ENCODE data around the gene SLC12A1.
A peak's percentile ranks its signal among the peaks of the same experiment; 100 is the strongest.

The SLC12A1 gene

GRCh38 chr15:48283396-48284145 is 77.5 kb downstream of the SLC12A1 start:
- no peaks in the 10 kb centered on the region for H3K27me3 ChIP-seq (ENCODE audit: control insufficient read depth, insufficient read depth, low read length)
- no peaks in the 10 kb centered on the region for H3K36me3 ChIP-seq (ENCODE audit: control insufficient read depth, insufficient read depth, low read length)
- no peak overlapping the region for H3K4me3 ChIP-seq (ENCODE audit: low read length)
- no peaks in the 10 kb centered on the region for H3K4me1 ChIP-seq (ENCODE audit: control insufficient read depth, insufficient read depth, low read length)
- H3K9me3 ChIP-seq (ENCODE audit: control insufficient read depth, low read length), result no peaks in the 10 kb centered on the region
- no peak overlapping the region for H3K9ac ChIP-seq (ENCODE audit: low read length)

- Histone ChIP-seq H3K36me3 (ENCODE audit: control insufficient read depth, insufficient read depth, low read length) (no peaks in the 10 kb centered on the region), H3K9ac (ENCODE audit: low read length) (peak overlapping the region; percentile 23), H3K27me3 (ENCODE audit: control insufficient read depth, insufficient read depth, low read length) (no peaks in the 10 kb centered on the region), H3K4me3 (ENCODE audit: low read length) (no peak overlapping the region), H3K4me1 (ENCODE audit: control insufficient read depth, insufficient read depth, low read length) (no peaks in the 10 kb centered on the region), H3K9me3 (ENCODE audit: control insufficient read depth, low read length) (no peaks in the 10 kb centered on the region)
These were observed 79.5 kb downstream of the SLC12A1 start for GRCh38 chr15:48285329-48286214.

- no peaks in the 10 kb centered on the region for H3K4me1 ChIP-seq (ENCODE audit: control insufficient read depth, insufficient read depth, low read length)
- H3K27me3 ChIP-seq (ENCODE audit: control insufficient read depth, insufficient read depth, low read length), result no peaks in the 10 kb centered on the region
- H3K9ac ChIP-seq (ENCODE audit: low read length), result no peak overlapping the region
- no peaks in the 10 kb centered on the region for H3K36me3 ChIP-seq (ENCODE audit: control insufficient read depth, insufficient read depth, low read length)
- no peaks in the 10 kb centered on the region for H3K9me3 ChIP-seq (ENCODE audit: control insufficient read depth, low read length)
- no peak overlapping the region for H3K4me3 ChIP-seq (ENCODE audit: low read length)
These were observed 83.5 kb downstream of the SLC12A1 start for GRCh38 chr15:48289628-48290027.

- no peaks in the 10 kb centered on the region for H3K4me1 ChIP-seq (ENCODE audit: control insufficient read depth, insufficient read depth, low read length)
- no peak overlapping the region for H3K9ac ChIP-seq (ENCODE audit: low read length)
- H3K9me3 ChIP-seq (ENCODE audit: control insufficient read depth, low read length), result no peaks in the 10 kb centered on the region
- no peaks in the 10 kb centered on the region for H3K36me3 ChIP-seq (ENCODE audit: control insufficient read depth, insufficient read depth, low read length)
- no peaks in the 10 kb centered on the region for H3K27me3 ChIP-seq (ENCODE audit: control insufficient read depth, insufficient read depth, low read length)
- H3K4me3 ChIP-seq (ENCODE audit: low read length), result no peak overlapping the region
These were observed 86.4 kb downstream of the SLC12A1 start for GRCh38 chr15:48292458-48292857.

GRCh38 chr15:48297668-48298067 is 91.6 kb downstream of the SLC12A1 start:
- no peaks in the 10 kb centered on the region for H3K27me3 ChIP-seq (ENCODE audit: control insufficient read depth, insufficient read depth, low read length)
- no peaks in the 10 kb centered on the region for H3K36me3 ChIP-seq (ENCODE audit: control insufficient read depth, insufficient read depth, low read length)
- H3K9ac ChIP-seq (ENCODE audit: low read length), result no peak overlapping the region
- no peak overlapping the region for H3K4me3 ChIP-seq (ENCODE audit: low read length)
- H3K4me1 ChIP-seq (ENCODE audit: control insufficient read depth, insufficient read depth, low read length), result no peaks in the 10 kb centered on the region
- no peaks in the 10 kb centered on the region for H3K9me3 ChIP-seq (ENCODE audit: control insufficient read depth, low read length)

- H3K9me3 ChIP-seq (ENCODE audit: control insufficient read depth, low read length), result no peaks in the 10 kb centered on the region
- H3K4me3 ChIP-seq (ENCODE audit: low read length), result no peak overlapping the region
- no peaks in the 10 kb centered on the region for H3K27me3 ChIP-seq (ENCODE audit: control insufficient read depth, insufficient read depth, low read length)
- H3K36me3 ChIP-seq (ENCODE audit: control insufficient read depth, insufficient read depth, low read length), result no peaks in the 10 kb centered on the region
- no peak overlapping the region for H3K9ac ChIP-seq (ENCODE audit: low read length)
- H3K4me1 ChIP-seq (ENCODE audit: control insufficient read depth, insufficient read depth, low read length), result no peaks in the 10 kb centered on the region
These were observed 92.8 kb downstream of the SLC12A1 start for GRCh38 chr15:48298914-48299313.

- H3K36me3 ChIP-seq (ENCODE audit: control insufficient read depth, insufficient read depth, low read length), result no peaks in the 10 kb centered on the region
- no peaks in the 10 kb centered on the region for H3K27me3 ChIP-seq (ENCODE audit: control insufficient read depth, insufficient read depth, low read length)
- no peaks in the 10 kb centered on the region for H3K9me3 ChIP-seq (ENCODE audit: control insufficient read depth, low read length)
- H3K4me3 ChIP-seq (ENCODE audit: low read length), result no peak overlapping the region
- no peaks in the 10 kb centered on the region for H3K4me1 ChIP-seq (ENCODE audit: control insufficient read depth, insufficient read depth, low read length)
- no peak overlapping the region for H3K9ac ChIP-seq (ENCODE audit: low read length)
These were observed 93.9 kb downstream of the SLC12A1 start for GRCh38 chr15:48300038-48300437.

GRCh38 chr15:48304398-48304797 is 98.3 kb downstream of the SLC12A1 start:
- H3K9me3 ChIP-seq (ENCODE audit: control insufficient read depth, low read length), result no peaks in the 10 kb centered on the region
- H3K4me1 ChIP-seq (ENCODE audit: control insufficient read depth, insufficient read depth, low read length), result no peaks in the 10 kb centered on the region
- H3K9ac ChIP-seq (ENCODE audit: low read length), result no peak overlapping the region
- no peaks in the 10 kb centered on the region for H3K36me3 ChIP-seq (ENCODE audit: control insufficient read depth, insufficient read depth, low read length)
- no peaks in the 10 kb centered on the region for H3K27me3 ChIP-seq (ENCODE audit: control insufficient read depth, insufficient read depth, low read length)
- H3K4me3 ChIP-seq (ENCODE audit: low read length), result no peak overlapping the region

- Histone ChIP-seq H3K9ac (ENCODE audit: low read length) (no peak overlapping the region), H3K9me3 (ENCODE audit: control insufficient read depth, low read length) (no peaks in the 10 kb centered on the region), H3K27me3 (ENCODE audit: control insufficient read depth, insufficient read depth, low read length) (no peaks in the 10 kb centered on the region), H3K4me3 (ENCODE audit: low read length) (no peak overlapping the region), H3K4me1 (ENCODE audit: control insufficient read depth, insufficient read depth, low read length) (no peaks in the 10 kb centered on the region), H3K36me3 (ENCODE audit: control insufficient read depth, insufficient read depth, low read length) (no peaks in the 10 kb centered on the region)
These were observed 100.5 kb downstream of the SLC12A1 start for GRCh38 chr15:48306639-48307038.

- Histone ChIP-seq H3K27me3 (ENCODE audit: control insufficient read depth, insufficient read depth, low read length) (no peaks in the 10 kb centered on the region), H3K4me3 (ENCODE audit: low read length) (no peak overlapping the region), H3K9ac (ENCODE audit: low read length) (no peak overlapping the region), H3K9me3 (ENCODE audit: control insufficient read depth, low read length) (no peaks in the 10 kb centered on the region), H3K36me3 (ENCODE audit: control insufficient read depth, insufficient read depth, low read length) (no peaks in the 10 kb centered on the region), H3K4me1 (ENCODE audit: control insufficient read depth, insufficient read depth, low read length) (no peaks in the 10 kb centered on the region)
These were observed 101.5 kb downstream of the SLC12A1 start for GRCh38 chr15:48307586-48307985.

- H3K4me1 ChIP-seq (ENCODE audit: control insufficient read depth, insufficient read depth, low read length), result no peaks in the 10 kb centered on the region
- H3K9me3 ChIP-seq (ENCODE audit: control insufficient read depth, low read length), result no peaks in the 10 kb centered on the region
- H3K4me3 ChIP-seq (ENCODE audit: low read length), result no peak overlapping the region
- no peaks in the 10 kb centered on the region for H3K36me3 ChIP-seq (ENCODE audit: control insufficient read depth, insufficient read depth, low read length)
- H3K27me3 ChIP-seq (ENCODE audit: control insufficient read depth, insufficient read depth, low read length), result no peaks in the 10 kb centered on the region
- no peak overlapping the region for H3K9ac ChIP-seq (ENCODE audit: low read length)
These were observed 103.6 kb downstream of the SLC12A1 start for GRCh38 chr15:48309740-48310139.

- no peaks in the 10 kb centered on the region for H3K9me3 ChIP-seq (ENCODE audit: control insufficient read depth, low read length)
- no peaks in the 10 kb centered on the region for H3K36me3 ChIP-seq (ENCODE audit: control insufficient read depth, insufficient read depth, low read length)
- H3K27me3 ChIP-seq (ENCODE audit: control insufficient read depth, insufficient read depth, low read length), result no peaks in the 10 kb centered on the region
- no peak overlapping the region for H3K9ac ChIP-seq (ENCODE audit: low read length)
- no peaks in the 10 kb centered on the region for H3K4me1 ChIP-seq (ENCODE audit: control insufficient read depth, insufficient read depth, low read length)
- no peak overlapping the region for H3K4me3 ChIP-seq (ENCODE audit: low read length)
These were observed 107.1 kb downstream of the SLC12A1 start for GRCh38 chr15:48313216-48313615.

Data from mucosa of stomach (tissue), 1 donor.